ENCODE results near the gene XRCC2. TPM values are rescaled to one million over a fixed set of nuclear protein-coding genes. Genes with fewer than 3 reads are reported as not detected.

XRCC2 gene
- total RNA-seq, 1 experiment from 2014 or later, result 5.2 TPM

DNA sequence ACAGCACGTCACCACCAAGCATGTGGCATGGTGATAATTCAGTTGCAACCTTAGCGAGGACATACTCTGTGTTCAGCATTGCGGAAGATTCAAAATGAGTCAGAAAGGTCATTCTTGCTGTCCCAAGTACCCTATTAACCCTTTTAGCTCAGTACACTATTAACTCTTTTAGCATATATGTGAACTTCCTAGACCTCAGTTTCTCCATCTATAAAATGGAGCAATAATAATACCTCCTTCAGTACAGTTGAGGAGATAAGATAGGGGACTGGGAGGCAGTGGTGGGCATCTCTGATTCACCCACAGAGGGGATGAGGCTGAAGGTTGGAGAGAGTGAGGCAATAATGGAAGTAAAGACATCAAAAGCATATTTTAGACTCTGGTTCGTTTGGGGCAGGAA, 67.3 kb downstream of the XRCC2 start:
- H3K4me1 Mint-ChIP-seq (ENCODE audit: insufficient read depth, unreplicated experiment), result no peaks in the 10 kb centered on the region
- H3K36me3 Mint-ChIP-seq (ENCODE audit: insufficient read depth, unreplicated experiment), result no peaks in the 10 kb centered on the region
- H3K27me3 Mint-ChIP-seq (ENCODE audit: insufficient read depth, unreplicated experiment), result no peaks in the 10 kb centered on the region
- H3K4me3 Mint-ChIP-seq (ENCODE audit: unreplicated experiment), result no peak overlapping the region
- CTCF ChIA-PET, result no interaction called here
- no peak overlapping the region for H3K27ac Mint-ChIP-seq (ENCODE audit: low read depth, unreplicated experiment)
- no peaks in the 10 kb centered on the region for H3K9me3 Mint-ChIP-seq (ENCODE audit: unreplicated experiment)
- TF ChIP-seq CTCF (IDR thresholded peaks at IDR 0.05; ENCODE audit: unreplicated experiment), result no peak
- DNase-seq (ENCODE audit: unreplicated experiment), result no peak
- intact Hi-C loops (cut with micrococcal nuclease), result no loop called here
- POLR2A ChIA-PET, result no interaction called here
- no TSS peak for BruUV-seq (replicated peaks)

DNA sequence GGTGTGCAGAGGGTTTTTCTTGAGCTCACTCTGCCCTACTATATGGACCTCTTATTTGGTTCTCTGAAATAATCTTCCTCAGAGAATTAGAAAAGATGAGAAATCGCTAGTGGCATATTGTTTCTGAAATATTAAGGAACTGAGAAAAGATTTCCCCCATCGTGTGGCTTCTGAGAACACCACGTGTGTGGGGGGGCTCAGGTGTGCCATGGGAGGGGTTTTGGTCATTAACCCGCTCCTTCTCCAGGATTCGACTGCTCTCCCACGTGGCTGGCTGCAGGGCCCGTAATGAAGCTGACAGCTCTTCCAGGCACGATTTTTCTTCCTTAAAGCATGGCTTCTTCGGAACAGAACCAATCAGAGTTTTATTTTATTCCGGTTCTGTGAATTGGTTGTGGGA, 67.7 kb downstream of the XRCC2 start:
- no peaks in the 10 kb centered on the region for H3K27me3 Mint-ChIP-seq (ENCODE audit: insufficient read depth, unreplicated experiment)

GRCh38 chr7:152607007-152607406, 68.9 kb downstream of the XRCC2 start:
- Mint-ChIP-seq H3K27ac (ENCODE audit: low read depth, unreplicated experiment) (no peak overlapping the region), H3K4me3 (ENCODE audit: unreplicated experiment) (no peak overlapping the region), H3K9me3 (ENCODE audit: unreplicated experiment) (no peaks in the 10 kb centered on the region), H3K4me1 (ENCODE audit: insufficient read depth, unreplicated experiment) (no peaks in the 10 kb centered on the region), H3K36me3 (ENCODE audit: insufficient read depth, unreplicated experiment) (no peaks in the 10 kb centered on the region), H3K27me3 (ENCODE audit: insufficient read depth, unreplicated experiment) (no peaks in the 10 kb centered on the region)
- no peak for TF ChIP-seq CTCF (IDR thresholded peaks at IDR 0.05; ENCODE audit: unreplicated experiment)
- no peak for DNase-seq (ENCODE audit: unreplicated experiment)
- ChIA-PET CTCF (interaction anchor here (0.6 kb wide), 1 partner anchor 225 kb away, joined by 3 read pairs; no protein-coding TSS in a partner anchor), POLR2A (no interaction called here)
- BruUV-seq (replicated peaks), result no TSS peak
- intact Hi-C loops (cut with micrococcal nuclease), result no loop called here

More for the DNA sequence above, 67.7 kb downstream of the XRCC2 start:
- Mint-ChIP-seq H3K4me3 (ENCODE audit: unreplicated experiment) (no peak overlapping the region), H3K9me3 (ENCODE audit: unreplicated experiment) (no peaks in the 10 kb centered on the region), H3K4me1 (ENCODE audit: insufficient read depth, unreplicated experiment) (no peaks in the 10 kb centered on the region), H3K36me3 (ENCODE audit: insufficient read depth, unreplicated experiment) (no peaks in the 10 kb centered on the region), H3K27ac (ENCODE audit: low read depth, unreplicated experiment) (no peak overlapping the region)
- no peak for DNase-seq (ENCODE audit: unreplicated experiment)
- ChIA-PET CTCF (no interaction called here), POLR2A (no interaction called here)
- intact Hi-C loops (cut with micrococcal nuclease), result no loop called here
- TF ChIP-seq CTCF (IDR thresholded peaks at IDR 0.05; ENCODE audit: unreplicated experiment), result no peak
- no TSS peak for BruUV-seq (replicated peaks)

DNA sequence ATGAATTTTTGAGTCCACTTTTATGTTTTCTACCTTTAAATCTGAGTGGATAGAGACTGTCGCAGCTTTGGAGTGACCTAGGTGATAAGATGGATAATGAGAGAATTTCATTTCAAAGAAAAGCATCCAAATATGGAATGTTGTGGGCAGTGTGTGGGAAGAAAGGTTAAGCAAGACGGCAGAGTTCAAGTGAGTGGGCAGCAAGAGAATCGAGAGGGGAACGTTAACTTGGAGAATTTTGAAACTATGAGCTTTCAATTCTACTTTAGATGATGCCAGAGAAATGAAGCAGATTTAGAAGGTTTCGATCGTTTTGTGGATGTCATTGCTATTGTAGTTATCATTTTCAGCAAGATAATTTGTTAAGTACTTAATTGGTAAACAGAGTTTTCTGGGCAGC, 73.0 kb downstream of the XRCC2 start:
- intact Hi-C loops (cut with micrococcal nuclease), result no loop called here
- POLR2A ChIA-PET, result no interaction called here
- no peaks in the 10 kb centered on the region for H3K27me3 Mint-ChIP-seq (ENCODE audit: insufficient read depth, unreplicated experiment)
- no peak for DNase-seq (ENCODE audit: unreplicated experiment)
- H3K4me1 Mint-ChIP-seq (ENCODE audit: insufficient read depth, unreplicated experiment), result no peaks in the 10 kb centered on the region
- H3K36me3 Mint-ChIP-seq (ENCODE audit: insufficient read depth, unreplicated experiment), result no peaks in the 10 kb centered on the region
- no peak overlapping the region for H3K4me3 Mint-ChIP-seq (ENCODE audit: unreplicated experiment)
- no peak overlapping the region for H3K27ac Mint-ChIP-seq (ENCODE audit: low read depth, unreplicated experiment)
- no TSS peak for BruUV-seq (replicated peaks)
- CTCF ChIA-PET, result interaction anchor here (0.5 to 0.7 kb wide), 2 partner anchors 16 to 262 kb away, joined by 3 to 5 read pairs; no protein-coding TSS in a partner anchor
- no peaks in the 10 kb centered on the region for H3K9me3 Mint-ChIP-seq (ENCODE audit: unreplicated experiment)
- TF ChIP-seq CTCF (IDR thresholded peaks at IDR 0.05; ENCODE audit: unreplicated experiment), result no peak

Data from MCF 10A (cell line).